Endodermal cell (in vitro differentiated cells): ENCODE measurements around the gene AQP1. TPM values are rescaled to one million over a fixed set of nuclear protein-coding genes. Genes with fewer than 3 reads are reported as not detected.

Experiments
- DNase-seq: peaks from one replicate; pipeline ENCODE4 v3.0.0-alpha.2; 2017
- H3K27ac ChIP-seq: 2 replicates; pipeline ENCODE4 v1.5.1; 2013; ENCODE audit warnings: mild to moderate bottlenecking, low read depth, low read length, moderate library complexity
- H3K27me3 ChIP-seq: 2 replicates; pipeline ENCODE4 v1.6.1; 2013; ENCODE audit warnings: mild to moderate bottlenecking, low read length, moderate library complexity; ENCODE audit not compliant: insufficient read depth, control insufficient read depth, poor library complexity, severe bottlenecking
- H3K36me3 ChIP-seq: 2 replicates; pipeline ENCODE4 v1.7.0; 2013; ENCODE audit warnings: mild to moderate bottlenecking, low read length, moderate library complexity; ENCODE audit not compliant: control insufficient read depth, insufficient read depth
- H3K4me1 ChIP-seq: one replicate; pipeline ENCODE4 v1.7.0; 2013; ENCODE audit warnings: low read length; ENCODE audit not compliant: control insufficient read depth, insufficient read depth
- H3K4me3 ChIP-seq: 2 replicates; pipeline ENCODE4 v1.5.1; 2013; ENCODE audit warnings: mild to moderate bottlenecking, low read length, moderate library complexity
- H3K9ac ChIP-seq: 2 replicates; pipeline ENCODE4 v1.6.1; 2013; ENCODE audit warnings: mild to moderate bottlenecking, low read length, moderate library complexity; ENCODE audit not compliant: poor library complexity, severe bottlenecking; ENCODE audit errors: extremely low read depth
- H3K9me3 ChIP-seq: 2 replicates; pipeline ENCODE4 v1.6.1; 2013; ENCODE audit warnings: mild to moderate bottlenecking, low read length, moderate library complexity; ENCODE audit not compliant: control insufficient read depth
- H3K27ac Mint-ChIP-seq: 2 replicates; pipeline ENCODE4 v1.8.0; 2020; ENCODE audit warnings: mixed read lengths
- H3K27me3 Mint-ChIP-seq: 2 replicates; pipeline ENCODE4 v1.8.0; 2021; ENCODE audit warnings: mild to moderate bottlenecking, mixed read lengths; ENCODE audit not compliant: insufficient read depth
- H3K36me3 Mint-ChIP-seq: 2 replicates; pipeline ENCODE4 v1.8.0; 2020; ENCODE audit warnings: low read depth, mixed read lengths
- H3K4me1 Mint-ChIP-seq: 2 replicates; pipeline ENCODE4 v1.8.0; 2020; ENCODE audit warnings: mixed read lengths
- H3K4me3 Mint-ChIP-seq: 2 replicates; pipeline ENCODE4 v1.8.0; 2020; ENCODE audit warnings: mild to moderate bottlenecking, moderate library complexity, mixed read lengths
- H3K9me3 Mint-ChIP-seq: 2 replicates; pipeline ENCODE4 v1.8.0; 2020; ENCODE audit warnings: mild to moderate bottlenecking, mixed read lengths
- CTCF ChIP-seq: fragments of 200-600 bp; sonication (generic); conservative IDR thresholded peaks from 2 replicates; pipeline ENCODE4 v1.5.0; 2021; ENCODE audit warnings: antibody characterized with exemption, mild to moderate bottlenecking
- WGBS, 2 experiments: methylation state at CpG; one replicate each; pipeline versions ENCODE4 v1.1.5 to v1.1.7; 2013; ENCODE audit warnings: missing lambda C conversion rate in 2 of 2, mixed read lengths in 1 of 2; ENCODE audit not compliant: insufficient coverage in 1 of 2, insufficient read length in 1 of 2; 5-methylcytosine and 5-hydroxymethylcytosine counted together
- total RNA-seq, 2 donors: library from RNA; stranded (reverse); fragmentation: NEBNext Ultra II Directional in 1 of 2; extraction: Animal tissue kit (Norgen Biotek cat#: 25700) in 1 of 2; gene quantifications; 2 replicates in 1 of 2; 3 replicates in 1 of 2; pipeline ENCODE4 v1.2.1, GENCODE V29; 2021

AQP1 gene
- total RNA-seq, 2 donors from 2014 or later: 0.26 to 0.91 TPM

GRCh38 chr7:30880941-30881340 is 30.7 kb upstream of the AQP1 start:
- peak overlapping the region; percentile 31 for H3K27ac Mint-ChIP-seq
- no peaks in the 10 kb centered on the region for H3K36me3 ChIP-seq
- no peaks in the 10 kb centered on the region for H3K9me3 Mint-ChIP-seq
- no peak overlapping the region for H3K27ac ChIP-seq
- WGBS, 2 experiments: 40 to 56% methylated on average over 4 of the region's 4 CpGs
- peaks cover 11% of the 10 kb centered on the region for H3K4me1 ChIP-seq
- H3K9me3 ChIP-seq: no peaks in the 10 kb centered on the region
- H3K4me3 ChIP-seq: no peak overlapping the region
- no peaks in the 10 kb centered on the region for H3K27me3 Mint-ChIP-seq
- H3K4me1 Mint-ChIP-seq: peaks cover 31% of the 10 kb centered on the region
- no peak for TF ChIP-seq CTCF
- peak; percentile 65 for DNase-seq
- H3K4me3 Mint-ChIP-seq: no peak overlapping the region
- H3K27me3 ChIP-seq: no peaks in the 10 kb centered on the region
- H3K36me3 Mint-ChIP-seq: no peaks in the 10 kb centered on the region
- no peak overlapping the region for H3K9ac ChIP-seq

GRCh38 chr7:30881448-30881847 is 30.2 kb upstream of the AQP1 start:
- no peak for TF ChIP-seq CTCF
- Mint-ChIP-seq H3K27me3 (no peaks in the 10 kb centered on the region), H3K9me3 (no peaks in the 10 kb centered on the region), H3K4me3 (no peak overlapping the region), H3K36me3 (no peaks in the 10 kb centered on the region), H3K27ac (peak overlapping the region; percentile 31), H3K4me1 (peaks cover 31% of the 10 kb centered on the region)
- Histone ChIP-seq H3K4me1 (peaks cover 11% of the 10 kb centered on the region), H3K27me3 (no peaks in the 10 kb centered on the region), H3K9me3 (no peaks in the 10 kb centered on the region), H3K9ac (no peak overlapping the region), H3K36me3 (no peaks in the 10 kb centered on the region), H3K4me3 (no peak overlapping the region), H3K27ac (no peak overlapping the region)
- DNase-seq: no peak
- WGBS, 2 experiments: 89 to 96% methylated on average over 4 to 7 of the region's 7 CpGs

- Mint-ChIP-seq H3K36me3 (no peaks in the 10 kb centered on the region), H3K9me3 (no peaks in the 10 kb centered on the region), H3K27ac (no peak overlapping the region), H3K27me3 (no peaks in the 10 kb centered on the region), H3K4me1 (peaks cover 21% of the 10 kb centered on the region), H3K4me3 (no peak overlapping the region)
- no peak for TF ChIP-seq CTCF
- Histone ChIP-seq H3K36me3 (no peaks in the 10 kb centered on the region), H3K4me3 (no peak overlapping the region), H3K27ac (no peak overlapping the region), H3K9ac (no peak overlapping the region), H3K9me3 (no peaks in the 10 kb centered on the region), H3K4me1 (peaks cover 4% of the 10 kb centered on the region), H3K27me3 (no peaks in the 10 kb centered on the region)
- DNase-seq: no peak
Measured at GRCh38 chr7:30884881-30885280, 26.8 kb upstream of the AQP1 start.
